Activated CD8-positive, alpha-beta memory T cell treated with anti-CD3 and anti-CD28 coated beads for 1 hour (primary cell): ENCODE measurements around the gene PTTG1IP2.
"Not testable (repeated sequence)": the region's sequence is repeated elsewhere in the genome, so short reads cannot be mapped to it uniquely, and the experiment has no call there.

Experiments used
- DNase-seq, 2 donors: peaks; one replicate each; pipeline ENCODE4 v3.0.0-alpha.2; 2020; ENCODE audit warnings: low read depth in 1 of 2; ENCODE audit errors: extremely low read depth in 1 of 2

PTTG1IP2 gene

GRCh38 chr7:90469554-90469953 is at the start of gene PTTG1IP2:
TSS of gene PTTG1IP2 (plus strand) at chr7:90469639. CDS start at chr7:90469787, 148 bp downstream.
- no peak for DNase-seq

- no peak for DNase-seq
Measured at GRCh38 chr7:90421651-90422050, 47.8 kb upstream of the PTTG1IP2 start.

GRCh38 chr7:90424720-90425119 is 44.7 kb upstream of the PTTG1IP2 start:
- no peak for DNase-seq

GRCh38 chr7:90425376-90425775 is 44.1 kb upstream of the PTTG1IP2 start:
- DNase-seq = no peak

GRCh38 chr7:90430614-90431460 is 38.6 kb upstream of the PTTG1IP2 start:
- no peak for DNase-seq

- DNase-seq = no peak
Measured at GRCh38 chr7:90432752-90433151, 36.7 kb upstream of the PTTG1IP2 start.

GRCh38 chr7:90433221-90433620 is 36.2 kb upstream of the PTTG1IP2 start:
- DNase-seq = no peak

- no peak for DNase-seq
Measured at GRCh38 chr7:90445633-90446032, 23.8 kb upstream of the PTTG1IP2 start.

GRCh38 chr7:90446137-90446899 is 23.1 kb upstream of the PTTG1IP2 start:
- no peak for DNase-seq

GRCh38 chr7:90453259-90453891 is 16.1 kb upstream of the PTTG1IP2 start:
- no peak for DNase-seq

GRCh38 chr7:90453931-90454330 is 15.5 kb upstream of the PTTG1IP2 start:
- DNase-seq = no peak

- DNase-seq = no peak
Measured at GRCh38 chr7:90455163-90456030, 14.0 kb upstream of the PTTG1IP2 start.

- DNase-seq = no peak
Measured at GRCh38 chr7:90458104-90458503, 11.3 kb upstream of the PTTG1IP2 start.

GRCh38 chr7:90459888-90460287 is 9.6 kb upstream of the PTTG1IP2 start:
- no peak for DNase-seq

- no peak for DNase-seq
Measured at GRCh38 chr7:90461219-90461618, 8.2 kb upstream of the PTTG1IP2 start.

GRCh38 chr7:90463151-90463628 is 6.2 kb upstream of the PTTG1IP2 start:
- not testable (repeated sequence) for DNase-seq

- no peak for DNase-seq
Measured at GRCh38 chr7:90465816-90466215, 3.6 kb upstream of the PTTG1IP2 start.

- DNase-seq = no peak
Measured at GRCh38 chr7:90472805-90473540, 3.5 kb downstream of the PTTG1IP2 start.

GRCh38 chr7:90473814-90474213 is 4.4 kb downstream of the PTTG1IP2 start:
- DNase-seq = no peak
